Activated CD4-positive, alpha-beta memory T cell treated with anti-CD3 and anti-CD28 coated beads, Interleukin-2, amount 10 ng/mL, durations not matched to agents 7 days and 5 days (primary cell): ENCODE data around the gene UNC93A. TPM values are rescaled to one million over a fixed set of nuclear protein-coding genes. Genes with fewer than 3 reads are reported as not detected.
"Not testable (repeated sequence)": the region's sequence is repeated elsewhere in the genome, so short reads cannot be mapped to it uniquely, and the experiment has no call there.

ENCODE experiments used
- CTCF ChIA-PET: fragments of 350-600 bp; sonication (Branson Sonifier 250); formaldehyde crosslinking; loops from one replicate; lab custom pipeline; 2021; ENCODE audit warnings: antibody characterized with exemption, inconsistent platforms; lab: Charles Lee
- POLR2A ChIA-PET: fragments of 350-600 bp; sonication (Branson Sonifier 250); formaldehyde crosslinking; loops from one replicate; lab custom pipeline; 2021; ENCODE audit warnings: antibody characterized with exemption; lab: Charles Lee
- DNase-seq: peaks from one replicate; pipeline ENCODE4 v3.0.0-alpha.2; 2020
- H3K27ac Mint-ChIP-seq: one replicate; pipeline ENCODE4 v1.8.0; 2021; ENCODE audit warnings: mild to moderate bottlenecking, mixed read lengths
- H3K27me3 Mint-ChIP-seq: one replicate; pipeline ENCODE4 v1.8.0; 2021; ENCODE audit warnings: mixed read lengths
- H3K36me3 Mint-ChIP-seq: one replicate; pipeline ENCODE4 v1.8.0; 2021; ENCODE audit warnings: low read depth, mixed read lengths
- H3K4me1 Mint-ChIP-seq: one replicate; pipeline ENCODE4 v1.8.0; 2021; ENCODE audit warnings: mixed read lengths
- H3K4me3 Mint-ChIP-seq: one replicate; pipeline ENCODE4 v1.8.0; 2021; ENCODE audit warnings: mild to moderate bottlenecking, mixed read lengths
- H3K9me3 Mint-ChIP-seq: one replicate; pipeline ENCODE4 v1.8.0; 2021; ENCODE audit warnings: mixed read lengths
- total RNA-seq, 2 experiments: library from RNA; stranded (reverse); gene quantifications; one replicate each; pipeline ENCODE4 v1.2.3, GENCODE V29; 2021

UNC93A gene
- total RNA-seq, 2 experiments from 2014 or later: not detected

- no peak for DNase-seq
- no peak overlapping the region for H3K4me3 Mint-ChIP-seq
- H3K9me3 Mint-ChIP-seq: no peaks in the 10 kb centered on the region
- H3K4me1 Mint-ChIP-seq: peaks cover 4% of the 10 kb centered on the region
- no peak overlapping the region for H3K27ac Mint-ChIP-seq
- CTCF ChIA-PET: no interaction called here
- POLR2A ChIA-PET: no interaction called here
- H3K27me3 Mint-ChIP-seq: peaks cover 13% of the 10 kb centered on the region
- H3K36me3 Mint-ChIP-seq: no peaks in the 10 kb centered on the region
Measured at GRCh38 chr6:167302074-167302473, 11.0 kb downstream of the UNC93A start.

GRCh38 chr6:167302796-167303195 lies 11.7 kb downstream of the UNC93A start:
- H3K9me3 Mint-ChIP-seq: no peaks in the 10 kb centered on the region
- no peaks in the 10 kb centered on the region for H3K36me3 Mint-ChIP-seq
- peaks cover 14% of the 10 kb centered on the region for H3K27me3 Mint-ChIP-seq
- H3K27ac Mint-ChIP-seq: no peak overlapping the region
- DNase-seq: no peak
- POLR2A ChIA-PET: no interaction called here
- peaks cover 2% of the 10 kb centered on the region for H3K4me1 Mint-ChIP-seq
- CTCF ChIA-PET: no interaction called here
- H3K4me3 Mint-ChIP-seq: no peak overlapping the region

GRCh38 chr6:167303675-167304625 lies 12.8 kb downstream of the UNC93A start:
- H3K4me1 Mint-ChIP-seq: no peaks in the 10 kb centered on the region
- H3K27me3 Mint-ChIP-seq: peaks cover 12% of the 10 kb centered on the region
- H3K36me3 Mint-ChIP-seq: no peaks in the 10 kb centered on the region
- CTCF ChIA-PET: interaction anchor here (0.6 kb wide), 2 partner anchors 166 to 218 kb away, joined by 3 to 5 read pairs; no protein-coding TSS in a partner anchor
- H3K9me3 Mint-ChIP-seq: no peaks in the 10 kb centered on the region
- DNase-seq: no peak
- POLR2A ChIA-PET: no interaction called here
- no peak overlapping the region for H3K4me3 Mint-ChIP-seq
- H3K27ac Mint-ChIP-seq: no peak overlapping the region

DNA sequence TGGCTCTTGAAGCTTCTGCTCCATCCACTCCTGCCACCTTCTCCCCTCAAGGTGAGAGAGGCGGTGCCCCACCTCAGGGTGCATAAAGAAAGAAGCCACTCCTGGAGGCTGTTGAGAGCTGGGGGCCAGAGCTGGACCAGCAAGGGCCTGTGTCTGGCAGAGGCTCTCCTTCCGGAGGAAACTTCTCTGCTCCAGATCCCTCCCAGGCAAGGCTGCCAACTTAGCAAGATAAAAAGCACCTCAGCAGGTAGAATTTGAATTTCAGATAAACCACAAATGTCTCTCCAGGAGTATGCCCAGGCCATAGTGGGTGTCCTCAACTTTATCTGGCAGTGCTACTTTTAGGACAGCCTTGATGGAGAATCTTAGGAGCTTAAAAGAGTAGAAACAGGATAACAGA lies 13.8 kb downstream of the UNC93A start:
- no peaks in the 10 kb centered on the region for H3K9me3 Mint-ChIP-seq
- no peak overlapping the region for H3K27ac Mint-ChIP-seq
- ChIA-PET CTCF (interaction anchor here (0.6 kb wide), 1 partner anchor 217 kb away, joined by 3 read pairs; no protein-coding TSS in a partner anchor), POLR2A (no interaction called here)
- no peaks in the 10 kb centered on the region for H3K4me1 Mint-ChIP-seq
- peaks cover 12% of the 10 kb centered on the region for H3K27me3 Mint-ChIP-seq
- no peak overlapping the region for H3K4me3 Mint-ChIP-seq
- H3K36me3 Mint-ChIP-seq: no peaks in the 10 kb centered on the region
- DNase-seq: no peak

GRCh38 chr6:167305796-167306195 lies 14.7 kb downstream of the UNC93A start:
- POLR2A ChIA-PET: no interaction called here
- Mint-ChIP-seq H3K36me3 (no peaks in the 10 kb centered on the region), H3K4me1 (no peaks in the 10 kb centered on the region), H3K27ac (no peak overlapping the region), H3K4me3 (no peak overlapping the region), H3K27me3 (peaks cover 12% of the 10 kb centered on the region), H3K9me3 (no peaks in the 10 kb centered on the region)
- no peak for DNase-seq
- CTCF ChIA-PET: no interaction called here

DNA sequence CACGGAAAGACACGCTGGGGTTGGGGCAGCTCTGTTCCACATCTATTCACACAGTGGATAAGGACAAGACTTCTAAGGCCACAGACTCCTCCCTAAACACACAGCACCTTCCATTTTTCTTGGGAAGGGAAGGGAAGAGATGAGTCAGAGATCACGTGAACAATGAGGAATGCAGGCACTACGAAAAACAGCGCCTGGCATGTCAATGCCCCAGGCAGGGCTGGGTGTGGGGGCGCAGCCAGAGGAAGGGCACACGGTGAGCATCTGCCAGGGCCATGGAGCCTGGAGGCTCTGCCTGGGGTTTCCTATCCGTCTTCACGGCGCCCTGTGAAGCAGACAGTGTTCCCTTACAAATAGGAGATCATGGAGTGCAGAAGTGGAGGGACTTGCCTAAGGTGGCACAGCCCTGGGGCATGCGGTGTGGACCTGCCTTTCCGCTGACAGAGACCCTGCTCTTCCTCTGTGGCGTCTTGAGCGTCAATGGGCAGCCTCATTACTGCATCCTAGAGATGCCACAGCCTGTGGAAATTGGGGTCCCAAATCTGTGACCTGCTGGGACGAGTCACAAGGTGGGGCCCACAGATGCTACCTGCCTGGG lies 15.4 kb downstream of the UNC93A start:
- peaks cover 12% of the 10 kb centered on the region for H3K27me3 Mint-ChIP-seq
- no peak overlapping the region for H3K4me3 Mint-ChIP-seq
- no peak overlapping the region for H3K27ac Mint-ChIP-seq
- no peaks in the 10 kb centered on the region for H3K4me1 Mint-ChIP-seq
- H3K36me3 Mint-ChIP-seq: no peaks in the 10 kb centered on the region
- POLR2A ChIA-PET: no interaction called here
- no peaks in the 10 kb centered on the region for H3K9me3 Mint-ChIP-seq
- DNase-seq: no peak
- CTCF ChIA-PET: no interaction called here

GRCh38 chr6:167307342-167307955 lies 16.3 kb downstream of the UNC93A start:
- H3K4me3 Mint-ChIP-seq: no peak overlapping the region
- H3K4me1 Mint-ChIP-seq: no peaks in the 10 kb centered on the region
- ChIA-PET POLR2A (no interaction called here), CTCF (no interaction called here)
- H3K36me3 Mint-ChIP-seq: no peaks in the 10 kb centered on the region
- H3K27ac Mint-ChIP-seq: no peak overlapping the region
- H3K27me3 Mint-ChIP-seq: peaks cover 9% of the 10 kb centered on the region
- no peak for DNase-seq
- no peaks in the 10 kb centered on the region for H3K9me3 Mint-ChIP-seq

GRCh38 chr6:167308207-167308606 lies 17.1 kb downstream of the UNC93A start:
- ChIA-PET POLR2A (no interaction called here), CTCF (no interaction called here)
- Mint-ChIP-seq H3K27me3 (peaks cover 9% of the 10 kb centered on the region), H3K9me3 (no peaks in the 10 kb centered on the region), H3K4me3 (no peak overlapping the region), H3K36me3 (no peaks in the 10 kb centered on the region), H3K4me1 (no peaks in the 10 kb centered on the region), H3K27ac (no peak overlapping the region)
- no peak for DNase-seq

GRCh38 chr6:167309355-167310192 lies 18.5 kb downstream of the UNC93A start:
- H3K9me3 Mint-ChIP-seq, CTCF ChIA-PET, H3K27ac Mint-ChIP-seq, POLR2A ChIA-PET, H3K36me3 Mint-ChIP-seq, H3K4me1 Mint-ChIP-seq, DNase-seq, H3K4me3 Mint-ChIP-seq: not testable (repeated sequence)
- peaks cover 13% of the 10 kb centered on the region for H3K27me3 Mint-ChIP-seq

- Mint-ChIP-seq H3K27me3 (peaks cover 16% of the 10 kb centered on the region), H3K27ac (no peak overlapping the region), H3K36me3 (no peaks in the 10 kb centered on the region), H3K9me3 (no peaks in the 10 kb centered on the region), H3K4me3 (no peak overlapping the region), H3K4me1 (no peaks in the 10 kb centered on the region)
- no peak for DNase-seq
- ChIA-PET CTCF (no interaction called here), POLR2A (no interaction called here)
Measured at GRCh38 chr6:167311286-167311685, 20.2 kb downstream of the UNC93A start.

DNA sequence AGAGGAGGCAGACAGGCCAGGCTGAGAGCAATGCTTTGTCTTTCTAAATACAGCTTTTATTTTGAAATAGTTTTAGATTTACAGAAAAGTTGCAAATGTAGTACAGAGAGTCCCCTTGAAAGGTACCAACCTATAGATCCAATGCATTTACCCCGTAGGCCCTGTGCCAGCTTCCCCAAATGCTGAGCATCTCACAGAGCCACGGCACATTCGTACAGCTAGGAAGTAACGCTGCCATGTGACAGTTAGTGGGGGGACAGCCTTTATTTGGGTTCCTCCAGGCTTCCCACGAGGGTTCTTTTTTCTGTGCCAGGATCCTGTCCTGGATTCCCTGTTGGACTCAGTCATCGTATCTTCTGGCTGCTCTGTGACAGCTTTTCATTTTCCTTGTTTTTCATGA lies 20.6 kb downstream of the UNC93A start:
- H3K9me3 Mint-ChIP-seq, H3K27ac Mint-ChIP-seq: not testable (repeated sequence)

DNA sequence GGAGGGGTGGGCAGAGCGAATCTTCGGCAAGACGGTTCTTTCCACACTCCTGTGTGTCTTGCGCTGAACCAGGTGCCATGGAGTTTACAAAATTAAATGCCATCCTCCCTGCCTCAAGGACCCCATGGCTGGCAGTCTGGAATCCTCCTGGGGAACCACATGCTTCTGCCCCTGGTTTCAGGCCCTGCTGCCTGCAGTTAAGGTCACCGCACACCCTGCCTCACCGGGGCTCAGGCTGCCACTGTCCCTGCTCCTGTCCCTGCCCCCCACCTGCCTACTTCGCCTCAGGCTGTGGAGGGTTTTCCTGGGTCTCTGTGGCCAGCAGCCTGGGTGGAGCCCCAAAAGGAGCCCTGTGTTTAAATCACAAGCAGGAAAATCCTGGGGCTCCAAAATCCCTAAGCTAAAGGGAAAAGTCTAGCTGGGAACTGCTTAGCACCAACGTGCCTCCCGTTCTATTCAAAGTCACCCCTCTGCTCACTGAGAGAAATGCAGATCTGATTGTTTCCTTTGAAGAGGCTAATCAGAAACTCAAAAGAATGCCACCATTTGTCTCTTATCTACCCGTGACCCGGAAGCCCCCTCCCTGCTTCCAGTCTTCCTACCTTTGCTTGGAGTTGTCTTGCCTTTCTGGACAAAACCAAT lies 23.2 kb downstream of the UNC93A start:
- H3K27me3 Mint-ChIP-seq: peaks cover 21% of the 10 kb centered on the region
- H3K27ac Mint-ChIP-seq: no peak overlapping the region
- no peak for DNase-seq
- no peaks in the 10 kb centered on the region for H3K9me3 Mint-ChIP-seq
- no peaks in the 10 kb centered on the region for H3K4me1 Mint-ChIP-seq
- POLR2A ChIA-PET: no interaction called here
- CTCF ChIA-PET: no interaction called here
- H3K36me3 Mint-ChIP-seq: no peaks in the 10 kb centered on the region
- no peak overlapping the region for H3K4me3 Mint-ChIP-seq

More for the DNA sequence above, 20.6 kb downstream of the UNC93A start:
- CTCF ChIA-PET, POLR2A ChIA-PET, H3K4me3 Mint-ChIP-seq, DNase-seq, H3K36me3 Mint-ChIP-seq, H3K4me1 Mint-ChIP-seq: not testable (repeated sequence)
- H3K27me3 Mint-ChIP-seq: peaks cover 16% of the 10 kb centered on the region
